GM21423 (cell line): Measurements from ENCODE around the gene CDKN2AIP.
"Not testable (repeated sequence)": the region's sequence is repeated elsewhere in the genome, so short reads cannot be mapped to it uniquely, and the experiment has no call there.

ENCODE experiments used
- ATAC-seq: cut with Tn5 transposase; IDR thresholded peaks from one replicate; pipeline ENCODE4 v1.9.1; 2021; ENCODE audit warnings: mild to moderate bottlenecking, moderate library complexity; ENCODE audit not compliant: unreplicated experiment

Gene CDKN2AIP

GRCh38 chr4:183412821-183413220 is 31.6 kb upstream of the CDKN2AIP start:
- ATAC-seq = no peak

- ATAC-seq = no peak
Measured at GRCh38 chr4:183413234-183414200, 30.9 kb upstream of the CDKN2AIP start.

- no peak for ATAC-seq
Measured at GRCh38 chr4:183416879-183417755, 27.3 kb upstream of the CDKN2AIP start.

GRCh38 chr4:183422962-183423631 is 21.3 kb upstream of the CDKN2AIP start:
- ATAC-seq = no peak

- ATAC-seq = no peak
Measured at GRCh38 chr4:183424109-183424744, 20.2 kb upstream of the CDKN2AIP start.

GRCh38 chr4:183426507-183426906 is 17.9 kb upstream of the CDKN2AIP start:
- ATAC-seq = no peak

- ATAC-seq = no peak
Measured at GRCh38 chr4:183429489-183429888, 14.9 kb upstream of the CDKN2AIP start.

- ATAC-seq = no peak
Measured at GRCh38 chr4:183430317-183430993, 14.0 kb upstream of the CDKN2AIP start.

GRCh38 chr4:183430994-183431347 is 13.5 kb upstream of the CDKN2AIP start:
- ATAC-seq = no peak

GRCh38 chr4:183431614-183432013 is 12.8 kb upstream of the CDKN2AIP start:
- ATAC-seq = no peak

GRCh38 chr4:183433183-183433582 is 11.3 kb upstream of the CDKN2AIP start:
- not testable (repeated sequence) for ATAC-seq

GRCh38 chr4:183434264-183434663 is 10.2 kb upstream of the CDKN2AIP start:
- no peak for ATAC-seq

GRCh38 chr4:183434666-183435190 is 9.7 kb upstream of the CDKN2AIP start:
- no peak for ATAC-seq

- ATAC-seq = no peak
Measured at GRCh38 chr4:183435803-183436202, 8.6 kb upstream of the CDKN2AIP start.

GRCh38 chr4:183436417-183436816 is 8.0 kb upstream of the CDKN2AIP start:
- no peak for ATAC-seq

- ATAC-seq = no peak
Measured at GRCh38 chr4:183437452-183437851, 7.0 kb upstream of the CDKN2AIP start.

- ATAC-seq = no peak
Measured at GRCh38 chr4:183438458-183439113, 5.8 kb upstream of the CDKN2AIP start.

- no peak for ATAC-seq
Measured at GRCh38 chr4:183441276-183441675, 3.2 kb upstream of the CDKN2AIP start.

- ATAC-seq = no peak
Measured at GRCh38 chr4:183443655-183444213, 702 bp upstream of the CDKN2AIP start.
